T-helper 2 cell treated with Interferon-gamma antibody and Interleukin-4, amounts not matched to agents 5 μg/mL and 100 μg/mL, for 36 hours (primary cell): ENCODE results near the gene CMTR1.
"Not testable (repeated sequence)": the region's sequence is repeated elsewhere in the genome, so short reads cannot be mapped to it uniquely, and the experiment has no call there.

Experiments
- DNase-seq: peaks from one replicate; pipeline ENCODE4 v3.0.0; 2021; ENCODE audit warnings: low spot score
- H3K27ac Mint-ChIP-seq: one replicate; pipeline ENCODE4 v1.8.0; 2021; ENCODE audit warnings: mild to moderate bottlenecking, mixed read lengths
- H3K27me3 Mint-ChIP-seq: one replicate; pipeline ENCODE4 v1.8.0; 2021; ENCODE audit warnings: low read depth, mixed read lengths
- H3K36me3 Mint-ChIP-seq: one replicate; pipeline ENCODE4 v1.8.0; 2021; ENCODE audit warnings: low read depth, mixed read lengths
- H3K4me1 Mint-ChIP-seq: one replicate; pipeline ENCODE4 v1.8.0; 2021; ENCODE audit warnings: low read depth, mixed read lengths
- H3K4me3 Mint-ChIP-seq: one replicate; pipeline ENCODE4 v1.8.0; 2022; ENCODE audit warnings: mild to moderate bottlenecking, moderate library complexity, mixed read lengths
- H3K9me3 Mint-ChIP-seq: one replicate; pipeline ENCODE4 v1.8.0; 2021; ENCODE audit warnings: mixed read lengths

Gene CMTR1

GRCh38 chr6:37418722-37419121 lies 14.3 kb upstream of the CMTR1 start:
- peaks cover 4% of the 10 kb centered on the region for H3K27me3 Mint-ChIP-seq
- H3K36me3 Mint-ChIP-seq = no peaks in the 10 kb centered on the region
- H3K9me3 Mint-ChIP-seq = no peaks in the 10 kb centered on the region
- no peak overlapping the region for H3K27ac Mint-ChIP-seq
- DNase-seq = no peak
- no peak overlapping the region for H3K4me3 Mint-ChIP-seq
- H3K4me1 Mint-ChIP-seq = no peaks in the 10 kb centered on the region

- DNase-seq = no peak
- Mint-ChIP-seq H3K4me1 (peaks cover 2% of the 10 kb centered on the region), H3K27me3 (peaks cover 29% of the 10 kb centered on the region), H3K9me3 (no peaks in the 10 kb centered on the region), H3K36me3 (no peaks in the 10 kb centered on the region), H3K4me3 (no peak overlapping the region), H3K27ac (no peak overlapping the region)
These were observed 6.7 kb upstream of the CMTR1 start for GRCh38 chr6:37426058-37426944.

- no peak overlapping the region for H3K4me3 Mint-ChIP-seq
- H3K36me3 Mint-ChIP-seq = no peaks in the 10 kb centered on the region
- peaks cover 29% of the 10 kb centered on the region for H3K27me3 Mint-ChIP-seq
- H3K9me3 Mint-ChIP-seq = no peaks in the 10 kb centered on the region
- peaks cover 2% of the 10 kb centered on the region for H3K4me1 Mint-ChIP-seq
- no peak overlapping the region for H3K27ac Mint-ChIP-seq
- DNase-seq = no peak
These were observed 6.0 kb upstream of the CMTR1 start for GRCh38 chr6:37426945-37427510.

- H3K4me3 Mint-ChIP-seq = no peak overlapping the region
- H3K9me3 Mint-ChIP-seq = no peaks in the 10 kb centered on the region
- H3K27me3 Mint-ChIP-seq = peaks cover 29% of the 10 kb centered on the region
- H3K36me3 Mint-ChIP-seq = peaks cover 5% of the 10 kb centered on the region
- H3K4me1 Mint-ChIP-seq = peaks cover 16% of the 10 kb centered on the region
- no peak for DNase-seq
- no peak overlapping the region for H3K27ac Mint-ChIP-seq
These were observed 3.7 kb upstream of the CMTR1 start for GRCh38 chr6:37429352-37429750.

GRCh38 chr6:37432590-37432915 lies 468 bp upstream of the CMTR1 start:
- H3K27me3 Mint-ChIP-seq = peaks cover 9% of the 10 kb centered on the region
- H3K4me3 Mint-ChIP-seq = peak overlapping the region; percentile 96
- H3K9me3 Mint-ChIP-seq = no peaks in the 10 kb centered on the region
- H3K4me1 Mint-ChIP-seq = peaks cover 26% of the 10 kb centered on the region
- peaks cover 23% of the 10 kb centered on the region for H3K36me3 Mint-ChIP-seq
- H3K27ac Mint-ChIP-seq = peak overlapping the region; percentile 98
- no peak for DNase-seq

- Mint-ChIP-seq H3K4me3 (peak overlapping the region; percentile 96), H3K36me3 (peaks cover 30% of the 10 kb centered on the region), H3K9me3 (no peaks in the 10 kb centered on the region), H3K4me1 (peaks cover 27% of the 10 kb centered on the region), H3K27ac (peak overlapping the region; percentile 98), H3K27me3 (peaks cover under 1% of the 10 kb centered on the region)
- DNase-seq = peak; percentile 58
These were observed 743 bp downstream of the CMTR1 start for GRCh38 chr6:37433657-37434271.

GRCh38 chr6:37435373-37435772 lies 2.4 kb downstream of the CMTR1 start:
- DNase-seq = no peak
- peaks cover 27% of the 10 kb centered on the region for H3K4me1 Mint-ChIP-seq
- no peaks in the 10 kb centered on the region for H3K9me3 Mint-ChIP-seq
- H3K27me3 Mint-ChIP-seq = no peaks in the 10 kb centered on the region
- H3K4me3 Mint-ChIP-seq = peak overlapping the region; percentile 96
- H3K27ac Mint-ChIP-seq = no peak overlapping the region
- peaks cover 37% of the 10 kb centered on the region for H3K36me3 Mint-ChIP-seq

- Mint-ChIP-seq H3K9me3 (no peaks in the 10 kb centered on the region), H3K36me3 (peaks cover 37% of the 10 kb centered on the region), H3K27me3 (no peaks in the 10 kb centered on the region), H3K27ac (no peak overlapping the region), H3K4me3 (peak overlapping the region; percentile 24), H3K4me1 (peaks cover 27% of the 10 kb centered on the region)
- DNase-seq = no peak
These were observed 2.8 kb downstream of the CMTR1 start for GRCh38 chr6:37435816-37436215.

GRCh38 chr6:37438930-37439329 lies 5.9 kb downstream of the CMTR1 start:
- Mint-ChIP-seq H3K4me3 (no peak overlapping the region), H3K9me3 (no peaks in the 10 kb centered on the region), H3K27ac (peak overlapping the region; percentile 6), H3K27me3 (no peaks in the 10 kb centered on the region), H3K36me3 (peaks cover 47% of the 10 kb centered on the region), H3K4me1 (peaks cover 31% of the 10 kb centered on the region)
- no peak for DNase-seq

GRCh38 chr6:37441651-37442050 lies 8.6 kb downstream of the CMTR1 start:
- no peaks in the 10 kb centered on the region for H3K27me3 Mint-ChIP-seq
- DNase-seq = no peak
- no peaks in the 10 kb centered on the region for H3K9me3 Mint-ChIP-seq
- H3K4me1 Mint-ChIP-seq = peaks cover 17% of the 10 kb centered on the region
- H3K27ac Mint-ChIP-seq = peak overlapping the region; percentile 88
- H3K4me3 Mint-ChIP-seq = no peak overlapping the region
- peaks cover 56% of the 10 kb centered on the region for H3K36me3 Mint-ChIP-seq

GRCh38 chr6:37442416-37443215 lies 9.6 kb downstream of the CMTR1 start:
- peaks cover 58% of the 10 kb centered on the region for H3K36me3 Mint-ChIP-seq
- H3K27ac Mint-ChIP-seq = peak overlapping the region; percentile 96
- no peak for DNase-seq
- H3K4me3 Mint-ChIP-seq = peak overlapping the region; percentile 88
- peaks cover 17% of the 10 kb centered on the region for H3K4me1 Mint-ChIP-seq
- no peaks in the 10 kb centered on the region for H3K9me3 Mint-ChIP-seq
- H3K27me3 Mint-ChIP-seq = no peaks in the 10 kb centered on the region

- Mint-ChIP-seq H3K27ac (peak overlapping the region; percentile 96), H3K4me1 (peaks cover 13% of the 10 kb centered on the region), H3K4me3 (peak overlapping the region; percentile 88), H3K36me3 (peaks cover 54% of the 10 kb centered on the region)
- not testable (repeated sequence) for H3K9me3 Mint-ChIP-seq, DNase-seq, H3K27me3 Mint-ChIP-seq
These were observed 10.2 kb downstream of the CMTR1 start for GRCh38 chr6:37443216-37443542.

GRCh38 chr6:37449984-37450383 lies 17.0 kb downstream of the CMTR1 start:
- no peaks in the 10 kb centered on the region for H3K9me3 Mint-ChIP-seq
- DNase-seq = no peak
- H3K4me3 Mint-ChIP-seq = no peak overlapping the region
- peaks cover 58% of the 10 kb centered on the region for H3K36me3 Mint-ChIP-seq
- peaks cover 2% of the 10 kb centered on the region for H3K4me1 Mint-ChIP-seq
- no peak overlapping the region for H3K27ac Mint-ChIP-seq
- no peaks in the 10 kb centered on the region for H3K27me3 Mint-ChIP-seq
